ENCODE results near the gene STAB1.

STAB1 gene

GRCh38 chr3:52509753-52510328, 14.7 kb downstream of the STAB1 start:
- DNase-seq (ENCODE audit: low read depth in 2 of 2) = no peak

- DNase-seq (ENCODE audit: low read depth in 2 of 2) = no peak
Observed at GRCh38 chr3:52511509-52511908, 16.4 kb downstream of the STAB1 start.

- DNase-seq (ENCODE audit: low read depth in 2 of 2) = no peak
Observed at GRCh38 chr3:52512105-52512504, 17.0 kb downstream of the STAB1 start.

DNA sequence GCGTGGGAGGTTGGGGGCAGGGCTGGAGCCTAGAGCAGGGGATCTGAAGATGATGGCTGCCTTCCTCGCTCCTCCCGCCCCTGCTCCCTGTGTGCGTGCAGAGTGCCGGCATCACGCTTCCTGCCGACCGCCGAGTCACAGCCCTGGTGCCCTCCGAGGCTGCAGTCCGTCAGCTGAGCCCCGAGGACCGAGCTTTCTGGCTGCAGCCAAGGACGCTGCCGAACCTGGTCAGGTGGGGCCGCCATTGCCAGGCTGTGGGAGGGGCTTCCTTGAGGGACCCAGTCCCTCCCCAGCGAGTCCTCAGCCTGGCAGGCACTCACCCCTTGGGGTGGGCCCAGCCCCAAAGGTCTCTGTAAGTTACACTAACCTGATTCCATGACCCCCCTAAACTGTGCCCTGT, 17.6 kb downstream of the STAB1 start:
- DNase-seq (ENCODE audit: low read depth in 2 of 2) = no peak

DNA sequence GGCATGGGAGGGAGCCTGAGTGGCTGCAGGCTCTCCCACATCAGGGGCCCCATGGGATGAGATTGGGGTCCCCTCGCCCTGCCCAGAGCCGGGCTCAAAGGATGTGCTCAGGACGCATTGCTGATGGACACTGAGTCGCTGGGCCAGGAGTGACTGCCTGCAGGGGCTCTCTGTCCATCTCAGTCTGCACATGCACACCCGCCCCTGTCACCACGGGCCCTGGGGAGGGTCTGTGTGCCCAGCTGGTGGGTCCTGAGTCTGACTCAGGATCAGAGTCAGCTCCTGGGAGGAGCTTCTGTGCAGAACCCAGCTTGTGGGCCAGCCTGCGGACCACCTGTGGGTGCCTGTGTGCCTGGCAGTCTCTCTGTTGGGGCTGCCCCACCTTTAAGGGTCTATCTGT, 18.1 kb downstream of the STAB1 start:
- no peak for DNase-seq (ENCODE audit: low read depth in 2 of 2)

GRCh38 chr3:52514576-52514975, 19.4 kb downstream of the STAB1 start:
- DNase-seq (ENCODE audit: low read depth in 2 of 2) = no peak

DNA sequence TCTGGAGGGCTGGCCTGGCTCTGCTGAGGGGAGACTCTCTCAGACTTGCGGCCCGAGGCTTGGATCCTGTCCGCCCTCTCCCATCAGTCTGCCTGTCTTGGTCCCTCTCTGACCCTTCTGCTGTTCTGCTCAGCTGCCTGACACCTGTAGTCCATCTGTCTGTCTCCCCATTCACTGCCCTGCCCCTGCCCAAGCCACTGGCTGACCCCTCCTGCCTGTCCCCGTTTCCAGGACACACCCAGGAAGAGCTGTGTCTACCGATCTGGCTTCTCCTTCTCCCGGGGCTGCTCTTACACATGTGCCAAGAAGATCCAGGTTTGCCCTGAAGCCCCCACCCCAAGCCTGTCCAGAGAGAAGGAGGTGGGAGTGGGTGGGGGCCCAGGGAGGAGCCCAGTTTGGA, 20.1 kb downstream of the STAB1 start:
- DNase-seq (ENCODE audit: low read depth in 2 of 2) = no peak

GRCh38 chr3:52516509-52517195, 21.5 kb downstream of the STAB1 start:
- no peak for DNase-seq (ENCODE audit: low read depth in 2 of 2)

DNA sequence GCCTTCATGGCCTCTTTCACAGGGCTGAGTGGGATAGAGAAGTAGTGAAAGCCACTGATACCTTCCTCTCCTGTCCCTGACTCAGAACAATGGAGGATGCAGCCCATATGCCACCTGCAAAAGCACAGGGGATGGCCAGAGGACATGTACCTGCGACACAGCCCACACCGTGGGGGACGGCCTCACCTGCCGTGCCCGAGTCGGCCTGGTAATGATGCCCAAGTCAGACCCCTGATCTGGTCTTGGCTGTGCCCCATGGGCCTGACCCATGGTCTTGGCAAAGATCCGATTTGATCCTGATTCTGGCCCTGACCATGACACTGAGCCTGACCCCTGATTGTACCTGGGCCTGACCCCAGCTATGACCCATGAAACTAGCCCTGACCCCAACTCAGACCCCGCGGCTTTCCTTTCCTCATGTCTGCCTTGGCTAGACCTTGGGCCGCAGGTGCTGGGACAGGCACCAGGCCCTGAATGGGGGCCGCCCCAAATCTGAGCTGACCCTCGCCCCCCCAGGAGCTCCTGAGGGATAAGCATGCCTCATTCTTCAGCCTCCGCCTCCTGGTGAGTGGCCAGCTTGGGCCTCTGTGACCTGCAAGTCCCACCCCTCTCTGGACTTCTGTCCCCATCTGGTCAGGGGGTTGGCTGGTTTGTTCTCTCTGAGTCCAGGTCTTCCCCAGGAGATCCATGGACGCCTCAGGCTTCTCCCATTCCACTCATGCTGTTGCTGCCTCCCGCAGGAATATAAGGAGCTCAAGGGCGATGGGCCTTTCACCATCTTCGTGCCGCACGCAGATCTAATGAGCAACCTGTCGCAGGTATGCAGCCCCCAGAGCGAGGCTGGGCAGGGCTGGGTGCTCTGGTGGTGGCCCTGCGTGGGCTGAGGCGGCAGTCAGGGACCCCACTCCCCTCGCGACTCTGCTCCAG, 22.9 kb downstream of the STAB1 start:
- no peak for DNase-seq (ENCODE audit: low read depth in 2 of 2)

DNA sequence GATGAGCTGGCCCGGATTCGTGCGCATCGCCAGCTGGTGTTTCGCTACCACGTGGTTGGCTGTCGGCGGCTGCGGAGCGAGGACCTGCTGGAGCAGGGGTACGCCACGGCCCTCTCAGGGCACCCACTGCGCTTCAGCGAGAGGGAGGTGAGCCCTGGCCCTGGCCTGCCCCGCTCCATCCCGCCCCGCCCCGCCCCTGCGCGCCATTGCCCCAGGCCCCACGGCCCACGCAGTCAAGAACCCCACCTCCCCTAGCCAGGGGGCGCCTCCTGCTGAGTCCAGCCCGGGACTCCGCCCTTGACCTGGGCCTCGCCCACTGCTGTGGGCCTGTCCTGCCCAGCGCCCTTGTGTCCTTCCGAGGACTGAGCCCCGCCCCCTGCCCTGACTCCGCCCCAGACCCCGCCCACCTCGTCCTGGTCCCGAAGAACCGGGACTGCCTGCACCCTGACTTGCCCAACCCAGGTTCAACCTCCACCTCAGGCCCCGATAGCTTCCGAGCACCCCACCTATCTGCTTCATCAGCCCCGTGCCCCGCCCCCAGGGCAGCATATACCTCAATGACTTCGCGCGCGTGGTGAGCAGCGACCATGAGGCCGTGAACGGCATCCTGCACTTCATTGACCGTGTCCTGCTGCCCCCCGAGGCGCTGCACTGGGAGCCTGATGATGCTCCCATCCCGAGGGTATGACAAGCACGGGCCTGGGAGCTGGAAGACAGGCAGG, 23.7 kb downstream of the STAB1 start:
- no peak for DNase-seq (ENCODE audit: low read depth in 2 of 2)

GRCh38 chr3:52519445-52520140, 24.5 kb downstream of the STAB1 start:
- DNase-seq (ENCODE audit: low read depth in 2 of 2) = no peak

DNA sequence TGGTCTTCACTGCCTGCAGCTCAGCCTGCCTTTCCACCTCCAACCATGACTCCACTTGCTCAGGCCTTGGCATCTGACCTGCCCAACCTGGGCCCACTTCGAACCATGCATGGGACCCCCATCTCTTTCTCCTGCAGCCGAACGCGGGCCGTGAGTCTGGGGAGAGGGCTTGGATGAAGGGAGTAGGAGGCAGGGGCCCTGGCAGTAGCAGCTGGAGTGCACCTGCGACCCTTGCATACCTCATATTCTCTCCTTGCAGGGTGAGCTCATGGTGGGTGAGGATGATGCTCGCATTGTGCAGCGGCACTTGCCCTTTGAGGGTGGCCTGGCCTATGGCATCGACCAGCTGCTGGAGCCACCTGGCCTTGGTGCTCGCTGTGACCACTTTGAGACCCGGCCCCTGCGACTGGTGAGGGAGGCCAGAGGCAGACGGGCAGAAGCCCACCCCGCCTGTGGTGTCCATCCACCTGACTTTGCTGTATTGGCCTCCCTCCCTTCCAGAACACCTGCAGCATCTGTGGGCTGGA, 25.1 kb downstream of the STAB1 start:
- no peak for DNase-seq (ENCODE audit: low read depth in 2 of 2)

DNA sequence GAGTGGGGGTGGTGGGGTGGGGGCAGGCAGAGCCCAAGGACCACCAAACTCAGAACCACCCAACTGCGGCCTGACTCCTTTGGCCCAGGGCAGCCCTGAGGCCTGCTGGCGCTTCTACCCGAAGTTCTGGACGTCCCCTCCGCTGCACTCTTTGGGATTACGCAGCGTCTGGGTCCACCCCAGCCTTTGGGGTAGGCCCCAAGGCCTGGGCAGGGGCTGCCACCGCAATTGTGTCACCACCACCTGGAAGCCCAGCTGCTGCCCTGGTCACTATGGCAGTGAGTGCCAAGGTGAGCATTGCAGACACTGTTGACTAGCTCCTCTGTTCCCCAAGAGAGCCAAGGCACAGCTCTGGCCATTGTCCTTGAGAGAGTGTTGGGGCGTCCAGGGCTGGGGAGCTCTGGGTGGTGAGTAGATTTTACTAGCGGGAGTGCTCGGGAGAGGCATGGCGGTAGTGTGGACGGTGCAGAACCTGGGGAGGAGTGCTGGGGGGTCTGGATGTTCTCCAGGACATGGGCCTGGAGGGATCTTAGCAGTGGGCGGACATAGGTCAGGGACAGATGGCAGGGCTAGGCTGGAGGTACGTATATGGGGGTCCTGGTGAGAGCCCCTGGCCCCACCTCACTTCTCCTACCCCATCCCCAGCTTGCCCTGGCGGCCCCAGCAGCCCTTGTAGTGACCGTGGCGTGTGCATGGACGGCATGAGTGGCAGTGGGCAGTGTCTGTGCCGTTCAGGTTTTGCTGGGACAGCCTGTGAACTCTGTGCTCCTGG, 25.8 kb downstream of the STAB1 start:
- DNase-seq (ENCODE audit: low read depth in 2 of 2) = no peak

GRCh38 chr3:52521488-52521824, 26.3 kb downstream of the STAB1 start:
- DNase-seq (ENCODE audit: low read depth in 2 of 2) = no peak

DNA sequence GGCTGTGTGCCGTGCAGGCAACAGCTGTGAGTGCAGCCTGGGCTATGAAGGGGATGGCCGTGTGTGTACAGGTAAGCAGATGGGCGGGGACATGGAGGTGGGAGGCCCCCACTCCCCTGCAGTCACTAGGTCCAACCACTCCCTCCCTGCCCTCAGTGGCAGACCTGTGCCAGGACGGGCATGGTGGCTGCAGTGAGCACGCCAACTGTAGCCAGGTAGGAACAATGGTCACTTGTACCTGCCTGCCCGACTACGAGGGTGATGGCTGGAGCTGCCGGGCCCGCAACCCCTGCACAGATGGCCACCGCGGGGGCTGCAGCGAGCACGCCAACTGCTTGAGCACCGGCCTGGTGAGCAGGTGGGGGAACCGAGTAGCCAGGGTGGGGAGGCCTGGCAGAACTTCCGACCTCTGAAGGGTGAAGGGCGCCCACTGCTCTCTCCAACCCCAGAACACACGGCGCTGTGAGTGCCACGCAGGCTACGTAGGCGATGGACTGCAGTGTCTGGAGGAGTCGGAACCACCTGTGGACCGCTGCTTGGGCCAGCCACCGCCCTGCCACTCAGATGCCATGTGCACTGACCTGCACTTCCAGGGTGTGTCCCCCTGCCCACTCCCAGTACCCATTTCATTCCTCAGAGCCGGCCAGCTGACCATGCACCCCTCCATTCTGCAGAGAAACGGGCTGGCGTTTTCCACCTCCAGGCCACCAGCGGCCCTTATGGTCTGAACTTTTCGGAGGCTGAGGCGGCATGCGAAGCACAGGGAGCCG, 26.9 kb downstream of the STAB1 start:
- no peak for DNase-seq (ENCODE audit: low read depth in 2 of 2)

- no peak for DNase-seq (ENCODE audit: low read depth in 2 of 2)
Observed at GRCh38 chr3:52522651-52523251, 27.6 kb downstream of the STAB1 start.

- DNase-seq (ENCODE audit: low read depth in 2 of 2) = no peak
Observed at GRCh38 chr3:52523386-52524257, 28.5 kb downstream of the STAB1 start.

DNA sequence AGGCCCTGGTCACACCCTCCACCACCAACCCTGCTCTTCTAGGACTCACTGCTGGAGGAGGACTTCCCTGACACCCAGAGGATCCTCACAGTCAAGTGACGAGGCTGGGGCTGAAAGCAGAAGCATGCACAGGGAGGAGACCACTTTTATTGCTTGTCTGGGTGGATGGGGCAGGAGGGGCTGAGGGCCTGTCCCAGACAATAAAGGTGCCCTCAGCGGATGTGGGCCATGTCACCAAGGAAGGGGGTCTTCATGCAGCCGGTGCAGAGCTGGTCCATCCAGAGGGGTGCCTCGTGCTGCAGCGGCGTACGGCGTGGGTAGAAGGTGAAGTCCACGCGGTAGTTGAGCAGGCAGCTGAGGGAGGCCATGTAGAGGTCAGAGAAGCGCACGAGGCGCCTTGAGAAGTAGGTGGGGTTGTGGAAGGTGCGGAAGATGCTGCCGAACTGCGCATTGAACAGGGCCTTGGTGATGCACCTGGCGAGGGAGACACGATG, 29.2 kb downstream of the STAB1 start:
- DNase-seq (ENCODE audit: low read depth in 2 of 2) = no peak
